Measurements from ENCODE around the gene TK2.

DNA sequence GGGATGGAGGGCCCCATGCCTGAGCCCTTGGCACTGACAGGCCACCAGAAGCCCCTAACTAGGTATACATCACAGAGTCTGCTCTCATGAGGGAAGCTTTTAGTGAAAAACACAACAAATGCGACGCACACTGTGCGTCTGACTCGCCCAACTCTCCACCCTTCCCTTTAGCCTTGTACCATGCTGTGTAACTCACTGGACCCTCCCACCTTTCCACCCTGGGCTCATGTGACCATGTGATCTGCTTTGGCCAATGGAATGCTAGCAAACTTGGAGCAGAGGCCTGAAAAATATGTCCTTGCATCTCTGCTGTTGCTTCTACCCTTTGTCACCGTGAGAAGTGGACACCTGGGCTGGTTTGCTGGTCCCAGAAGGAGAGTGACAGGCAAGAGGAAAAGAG is 21.6 kb downstream of the TK2 start:
- TF ChIP-seq, protein P1, sequence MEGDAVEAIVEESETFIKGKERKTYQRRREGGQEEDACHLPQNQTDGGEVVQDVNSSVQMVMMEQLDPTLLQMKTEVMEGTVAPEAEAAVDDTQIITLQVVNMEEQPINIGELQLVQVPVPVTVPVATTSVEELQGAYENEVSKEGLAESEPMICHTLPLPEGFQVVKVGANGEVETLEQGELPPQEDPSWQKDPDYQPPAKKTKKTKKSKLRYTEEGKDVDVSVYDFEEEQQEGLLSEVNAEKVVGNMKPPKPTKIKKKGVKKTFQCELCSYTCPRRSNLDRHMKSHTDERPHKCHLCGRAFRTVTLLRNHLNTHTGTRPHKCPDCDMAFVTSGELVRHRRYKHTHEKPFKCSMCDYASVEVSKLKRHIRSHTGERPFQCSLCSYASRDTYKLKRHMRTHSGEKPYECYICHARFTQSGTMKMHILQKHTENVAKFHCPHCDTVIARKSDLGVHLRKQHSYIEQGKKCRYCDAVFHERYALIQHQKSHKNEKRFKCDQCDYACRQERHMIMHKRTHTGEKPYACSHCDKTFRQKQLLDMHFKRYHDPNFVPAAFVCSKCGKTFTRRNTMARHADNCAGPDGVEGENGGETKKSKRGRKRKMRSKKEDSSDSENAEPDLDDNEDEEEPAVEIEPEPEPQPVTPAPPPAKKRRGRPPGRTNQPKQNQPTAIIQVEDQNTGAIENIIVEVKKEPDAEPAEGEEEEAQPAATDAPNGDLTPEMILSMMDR (conservative IDR thresholded peaks at IDR 0.05; ENCODE audit: low read length), result no peak
- TF ChIP-seq EZH2phosphoT487 (IDR thresholded peaks at IDR 0.05; ENCODE audit: borderline replicate concordance), result no peak

Data from Loucy (cell line).